Hematopoietic multipotent progenitor cell treated with erythropoietin and hydrocortisone succinate and interleukin-3 and kit ligand, for 8 days (in vitro differentiated cells): Measurements from ENCODE around the gene RAPGEF1.
"Not testable (repeated sequence)": the region's sequence is repeated elsewhere in the genome, so short reads cannot be mapped to it uniquely, and the experiment has no call there.

ENCODE experiments used
- DNase-seq: peaks from one replicate; pipeline ENCODE4 v3.0.0-alpha.2; 2015

RAPGEF1 gene

DNA sequence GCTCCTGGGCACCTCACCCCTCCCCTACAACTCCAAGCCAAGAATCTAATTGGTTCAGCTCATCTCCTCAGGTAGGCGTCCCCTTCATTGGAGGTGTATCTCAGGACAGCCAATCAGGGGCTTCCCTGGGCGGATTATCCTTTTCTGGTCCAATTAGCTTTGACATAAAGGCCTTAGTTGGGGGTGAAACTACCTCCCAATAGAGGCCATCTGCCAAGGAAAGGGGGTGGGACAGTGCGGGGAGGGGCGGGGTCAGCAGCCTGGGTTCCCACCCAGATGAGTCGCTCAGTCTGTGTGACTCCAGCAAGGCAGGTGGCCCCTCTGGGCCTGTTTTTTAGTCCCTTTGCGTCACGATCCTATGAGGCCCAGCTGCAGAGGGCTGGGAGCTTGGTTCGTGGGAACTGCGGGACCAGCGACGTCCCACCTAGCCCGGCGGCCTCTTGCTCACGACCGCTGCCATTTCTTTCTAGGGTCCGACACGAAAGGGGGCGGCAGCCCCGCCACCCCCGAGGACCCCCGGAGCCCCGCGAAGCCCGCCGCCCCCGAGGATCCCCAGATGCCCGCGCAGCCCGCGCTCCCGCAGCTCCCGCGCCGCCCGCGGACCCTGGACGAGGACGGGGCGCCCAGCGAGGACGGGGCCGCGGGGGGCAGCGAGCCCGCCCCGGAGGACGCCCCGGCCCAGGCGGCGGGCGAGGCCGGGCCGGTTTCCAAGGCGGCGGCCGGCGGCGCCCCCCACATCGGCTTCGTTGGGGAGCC, 185.6 kb downstream of the RAPGEF1 start:
- DNase-seq = peak; percentile 26

DNA sequence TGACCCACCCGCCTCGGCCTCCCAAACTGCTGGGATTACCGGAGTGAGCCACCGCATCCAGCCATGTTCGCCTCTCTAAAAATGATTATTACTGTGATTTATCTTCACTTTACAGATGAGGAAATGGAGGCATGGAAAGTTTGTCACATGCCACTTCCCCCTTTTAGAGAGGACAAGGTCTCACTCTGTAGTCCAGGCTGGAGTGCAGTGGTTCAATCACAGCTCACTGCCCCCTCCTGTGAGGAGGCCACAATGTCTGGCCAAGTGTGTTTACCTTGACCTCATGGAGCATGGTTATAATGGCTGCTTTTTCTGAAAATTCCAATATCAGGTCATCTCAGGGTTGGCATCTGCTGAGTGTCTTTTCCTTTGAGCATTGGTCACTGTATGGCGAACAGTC, 187.8 kb downstream of the RAPGEF1 start:
- no peak for DNase-seq

DNA sequence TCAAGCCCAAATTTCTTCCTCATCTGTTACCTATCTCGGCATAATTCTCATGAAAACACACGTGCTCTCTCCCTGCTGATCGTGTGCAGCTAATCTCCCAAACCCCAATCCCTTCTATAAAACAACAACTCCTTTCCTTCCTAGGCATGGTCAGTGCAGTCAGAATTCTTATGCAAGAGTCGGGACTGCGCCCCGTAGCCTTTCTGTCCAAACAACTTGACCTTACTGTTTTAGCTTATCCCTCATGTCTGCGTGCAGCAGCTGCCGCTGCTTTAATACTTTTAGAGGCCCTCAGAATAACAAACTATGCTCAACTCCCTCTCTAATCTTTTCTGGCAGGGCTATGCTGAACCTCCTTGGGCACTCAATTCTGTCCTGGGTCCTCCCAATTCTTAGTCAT, 189.4 kb downstream of the RAPGEF1 start:
- not testable (repeated sequence) for DNase-seq

DNA sequence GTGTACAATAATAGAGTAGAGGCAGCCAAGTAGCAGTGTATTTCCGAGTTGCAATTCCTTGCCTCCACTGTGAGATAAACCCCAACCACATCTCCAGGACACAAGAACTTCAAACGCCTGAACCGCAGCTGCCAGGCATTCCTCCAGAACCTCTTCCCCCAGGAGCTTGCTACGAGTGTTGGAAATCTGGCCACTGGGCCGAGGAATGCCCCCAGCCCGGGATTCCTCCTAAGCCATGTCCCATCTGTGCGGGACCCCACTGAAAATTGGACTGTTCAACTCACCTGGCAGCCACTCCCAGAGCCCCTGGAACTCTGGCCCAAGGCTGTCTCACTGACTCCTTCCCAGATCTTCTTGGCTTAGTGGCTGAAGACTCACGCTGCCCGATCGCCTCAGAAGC, 190.7 kb downstream of the RAPGEF1 start:
- DNase-seq = not testable (repeated sequence)

DNA sequence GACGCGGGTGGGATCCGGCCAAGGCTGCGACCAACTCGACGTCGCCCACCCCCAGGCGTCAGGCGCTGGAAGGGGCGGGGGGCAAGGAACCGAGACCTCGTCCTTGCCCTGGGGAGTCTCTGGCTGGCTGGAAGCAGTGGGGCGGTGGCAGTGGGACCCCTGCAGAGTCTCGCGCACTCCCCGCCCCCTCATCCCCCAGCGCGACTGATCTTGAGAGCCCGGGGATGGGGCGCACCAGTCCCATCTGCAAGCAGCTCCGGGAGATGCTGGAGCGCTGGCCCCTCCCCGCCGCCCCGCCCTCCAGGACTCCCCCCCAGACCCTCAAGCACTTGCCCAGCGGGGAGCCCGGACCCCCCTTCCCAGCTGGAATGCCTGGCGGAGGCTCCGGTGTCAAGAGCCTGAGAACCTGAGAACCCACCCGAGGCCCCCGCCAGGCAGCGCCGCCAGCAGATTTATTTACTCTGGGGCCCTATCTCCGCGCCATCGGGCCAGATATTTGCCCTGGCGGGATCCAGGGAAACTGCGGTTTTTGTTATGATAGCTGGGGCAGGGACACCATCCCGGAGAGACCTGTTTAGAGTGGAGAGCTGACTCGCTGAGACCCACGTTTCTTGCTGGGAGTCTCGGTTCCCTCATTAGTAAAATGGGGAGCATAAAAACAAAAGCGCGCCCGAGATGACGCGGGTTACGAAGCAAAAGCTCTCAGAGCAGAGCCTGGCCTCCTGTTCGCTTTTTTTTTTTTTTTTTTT, 193.4 kb downstream of the RAPGEF1 start:
- DNase-seq = no peak

DNA sequence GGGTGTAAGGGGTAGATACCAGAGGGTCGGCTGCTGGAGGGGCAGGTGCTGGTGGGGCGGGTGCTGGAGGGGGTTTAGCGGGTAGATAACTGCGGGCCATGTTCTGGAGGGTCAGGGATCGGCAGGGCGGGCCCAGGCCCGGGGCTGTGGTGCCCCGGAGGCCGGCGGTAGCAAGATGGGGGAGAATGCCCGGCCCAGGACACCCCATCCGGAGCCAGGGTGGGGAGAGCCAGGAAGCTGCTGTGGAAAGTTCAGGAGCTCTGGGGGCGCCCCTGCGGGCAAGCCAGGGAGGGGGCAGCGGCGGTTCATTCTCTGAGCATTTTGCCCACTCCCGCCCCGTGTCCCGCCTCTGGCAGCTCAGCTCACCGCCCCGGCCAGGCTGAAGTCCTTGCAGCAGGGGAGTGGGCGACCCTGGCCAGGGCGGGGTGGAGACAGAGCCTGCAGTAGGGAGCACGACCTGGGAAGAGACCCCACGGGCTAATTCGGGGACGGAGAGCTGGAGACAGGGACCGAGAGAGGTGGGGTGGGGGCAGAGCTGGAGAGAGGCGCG, 194.0 kb downstream of the RAPGEF1 start:
- DNase-seq = no peak

DNA sequence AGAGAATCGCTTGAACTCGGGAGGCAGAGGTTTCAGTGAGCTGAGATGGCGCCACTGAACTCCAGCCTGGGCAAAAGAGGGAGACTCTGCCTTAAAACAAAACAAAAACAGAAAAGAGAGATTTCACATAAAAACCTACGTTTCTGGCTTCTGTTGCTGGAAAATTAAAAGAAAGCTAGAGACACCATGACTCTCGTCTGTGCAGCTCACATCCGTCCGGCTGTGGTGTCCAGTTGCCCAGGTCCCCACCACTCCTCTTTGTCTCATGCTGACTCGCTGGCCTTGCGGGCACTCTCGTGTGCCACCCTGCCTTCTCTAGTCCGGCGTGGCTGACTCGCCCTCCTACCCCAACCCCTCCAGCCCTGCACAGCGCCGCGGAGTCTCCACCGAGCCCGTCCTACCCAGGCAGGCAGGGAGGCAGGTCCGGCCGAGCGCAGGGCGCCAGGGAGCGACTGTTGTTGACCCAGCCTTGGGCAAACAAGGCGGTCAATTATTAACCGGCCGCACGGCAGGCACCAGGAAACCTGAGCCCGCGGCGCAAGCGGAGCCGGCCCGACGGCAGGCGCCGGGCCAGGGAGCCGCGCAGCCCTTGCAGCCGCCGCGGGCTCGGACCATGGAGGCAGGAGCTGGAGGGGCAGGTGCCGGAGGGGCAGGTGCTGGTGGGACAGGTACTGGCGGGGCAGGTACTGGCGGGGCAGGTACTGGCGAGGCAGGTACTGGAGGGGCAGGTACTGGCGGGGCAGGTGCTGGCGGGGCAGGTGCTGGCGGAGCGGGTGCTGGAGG, 194.7 kb downstream of the RAPGEF1 start, which contains the start of gene PRRT1B:
Gene PRRT1B, plus strand, starts transcription at position 521 of the 783 bp plus-strand sequence. Its CDS starts 93 bp downstream, at position 614.
- DNase-seq = no peak

DNA sequence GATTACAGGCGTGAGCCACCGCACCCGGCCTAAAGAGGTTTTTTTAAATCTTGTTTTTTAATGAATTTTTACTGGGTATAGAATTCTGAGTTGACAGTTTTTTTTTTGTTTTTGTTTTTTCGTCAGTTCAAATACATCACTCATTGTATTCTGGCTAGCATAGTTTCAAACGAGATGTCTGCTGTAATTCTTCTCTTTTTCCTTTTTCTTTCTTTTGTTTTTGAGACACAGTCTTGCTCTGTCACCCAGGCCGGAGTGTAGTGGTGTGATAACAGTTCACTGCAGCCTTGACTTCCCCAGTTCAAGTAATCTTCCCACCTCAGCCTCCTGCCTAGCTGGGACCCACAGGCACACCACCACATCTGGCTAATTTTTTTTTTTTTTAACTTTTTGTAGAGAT, 196.7 kb downstream of the RAPGEF1 start:
- DNase-seq = no peak

DNA sequence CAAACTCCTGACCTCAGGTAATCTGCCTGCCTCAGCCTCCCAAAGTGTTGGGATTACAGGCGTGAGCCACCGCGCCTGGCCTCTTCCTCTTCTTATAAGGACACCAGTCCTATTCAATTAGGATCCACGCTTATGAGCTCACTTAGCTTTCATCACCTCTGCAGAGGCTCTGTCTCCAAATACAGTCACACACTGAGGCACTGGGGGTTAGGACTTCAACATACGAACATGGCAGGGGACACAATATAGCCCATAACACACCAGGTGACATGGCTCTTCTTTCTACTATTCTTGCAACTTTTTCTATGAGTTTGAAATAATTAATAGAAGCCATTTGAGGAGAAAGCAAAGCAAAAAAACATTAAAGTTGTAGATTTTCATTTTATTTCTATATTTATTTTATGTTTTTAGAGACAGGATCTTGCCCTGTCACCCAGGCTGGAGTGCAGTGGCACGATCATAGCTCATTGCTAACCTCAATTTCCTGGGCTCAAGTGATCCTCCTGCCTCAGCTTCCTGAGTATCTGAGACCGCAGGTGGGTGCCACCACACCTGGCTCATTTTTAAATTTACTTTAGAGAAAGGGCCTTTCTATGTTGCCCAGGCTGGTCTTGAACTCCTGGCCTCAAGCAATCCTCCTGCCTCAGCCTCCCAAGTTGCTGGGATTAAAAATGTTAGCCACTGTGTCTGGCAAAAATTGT, 200.5 kb downstream of the RAPGEF1 start:
- DNase-seq = no peak

DNA sequence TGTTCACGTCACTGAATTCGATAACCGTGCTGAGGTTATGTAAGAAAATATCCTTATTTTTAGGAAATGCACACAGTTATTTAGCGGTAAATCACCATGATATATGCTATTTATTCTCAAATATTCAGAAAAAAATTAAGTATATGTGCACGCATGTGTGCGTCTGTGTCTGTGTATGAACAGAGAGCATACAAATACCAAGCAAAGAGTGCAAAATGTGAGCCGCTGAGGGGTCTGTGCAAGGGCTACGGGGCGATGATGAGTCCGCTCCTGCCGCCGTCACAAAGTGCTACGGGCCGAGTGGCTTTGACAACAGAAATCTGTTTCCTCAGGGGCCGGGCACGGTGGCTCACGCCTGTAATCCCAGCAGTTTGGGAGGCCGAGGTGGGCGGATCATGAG, 201.9 kb downstream of the RAPGEF1 start:
- no peak for DNase-seq

DNA sequence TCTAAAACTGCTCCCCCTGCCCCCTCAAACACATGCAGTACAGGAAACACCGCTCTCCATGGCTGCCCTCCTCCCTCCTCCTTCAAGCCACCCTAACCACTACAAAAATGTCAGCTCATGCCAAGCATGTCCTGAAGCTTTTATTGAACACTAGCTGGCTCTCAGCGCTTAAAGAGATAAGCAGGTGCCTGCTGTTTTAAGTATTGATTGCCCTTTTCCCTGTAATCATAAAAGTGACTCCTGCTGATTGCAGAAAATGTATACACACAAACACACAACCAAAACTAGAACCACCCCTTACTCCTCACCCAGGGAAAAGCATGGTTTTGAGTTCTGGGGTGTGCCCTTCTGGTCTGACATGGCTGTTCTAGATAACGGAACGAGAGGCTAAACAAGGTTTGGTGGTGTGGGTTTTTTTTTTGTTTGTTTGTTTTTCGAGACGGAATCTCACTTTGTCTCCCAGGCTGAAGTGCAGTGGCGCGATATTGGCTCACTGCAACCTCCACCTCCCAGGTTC, 205.1 kb downstream of the RAPGEF1 start:
- DNase-seq = peak; percentile 95

DNA sequence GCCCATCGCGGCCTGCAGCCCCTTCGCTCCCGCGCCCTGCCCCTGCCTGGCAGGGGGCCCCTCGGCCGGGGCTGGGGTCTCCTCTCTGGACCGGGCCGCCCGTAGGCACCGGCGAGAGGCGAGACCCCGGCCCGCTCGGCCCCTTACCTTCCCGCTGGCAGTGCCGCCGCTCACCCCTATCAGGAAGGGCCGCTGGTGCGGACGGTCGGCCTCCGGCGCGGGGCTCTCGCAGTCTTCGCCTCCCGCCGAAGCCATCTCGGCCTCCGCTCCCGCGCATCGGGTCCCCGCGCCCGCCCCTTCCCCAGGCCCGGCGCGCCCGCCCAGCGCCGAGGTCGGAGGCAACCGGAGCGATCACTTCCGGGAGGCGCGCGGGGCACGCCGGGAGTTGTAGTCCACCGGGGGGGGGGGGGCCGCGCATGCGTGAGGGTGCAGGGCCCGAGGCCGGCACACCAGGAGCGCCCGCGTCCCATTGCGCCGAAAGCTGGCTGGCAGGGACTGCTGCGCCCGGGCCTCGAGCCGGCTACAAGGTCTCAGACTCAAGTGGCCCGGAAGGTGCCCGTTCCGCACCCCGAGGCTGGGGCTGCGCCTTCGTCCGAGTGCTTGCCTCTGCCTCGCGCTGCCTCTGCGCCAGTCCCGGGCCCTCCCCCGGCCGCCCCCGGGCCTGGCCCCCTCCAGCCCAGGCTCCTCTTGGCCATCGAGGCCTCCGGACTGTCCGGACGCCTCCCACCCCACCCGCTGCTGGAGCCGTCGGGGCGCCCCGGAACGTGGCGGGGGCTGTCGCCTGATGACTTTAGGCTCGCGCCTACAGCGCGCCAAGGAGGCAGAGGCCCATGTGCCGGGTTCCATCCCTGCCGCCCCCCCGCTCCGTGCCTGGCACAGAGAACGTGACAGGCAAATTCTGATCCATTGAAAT, 208.7 kb downstream of the RAPGEF1 start, which contains the start of gene UCK1:
Gene UCK1, minus strand, starts transcription at position 344 of the 913 bp plus-strand sequence. Its CDS starts 89 bp downstream, at position 255.
- peak; percentile 82 for DNase-seq

DNA sequence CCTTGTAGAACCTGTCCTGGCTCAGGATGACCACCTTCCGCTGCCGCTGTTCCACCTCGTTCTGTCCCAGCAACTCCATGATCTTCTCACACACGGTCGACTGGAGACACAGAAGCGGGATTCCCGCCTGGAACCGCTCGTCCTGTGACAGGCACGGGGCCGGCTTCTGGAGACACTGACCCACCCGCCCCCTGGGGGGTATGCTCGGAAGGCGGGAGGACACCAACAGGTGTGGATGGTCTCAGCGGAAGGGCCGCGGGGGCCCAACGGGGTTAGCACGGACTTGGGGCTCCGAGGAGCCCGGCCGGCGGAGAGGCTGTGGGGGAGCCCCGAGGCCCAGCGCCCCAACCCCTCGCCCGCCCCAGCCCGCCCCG, 209.3 kb downstream of the RAPGEF1 start:
- DNase-seq = peak; percentile 12

DNA sequence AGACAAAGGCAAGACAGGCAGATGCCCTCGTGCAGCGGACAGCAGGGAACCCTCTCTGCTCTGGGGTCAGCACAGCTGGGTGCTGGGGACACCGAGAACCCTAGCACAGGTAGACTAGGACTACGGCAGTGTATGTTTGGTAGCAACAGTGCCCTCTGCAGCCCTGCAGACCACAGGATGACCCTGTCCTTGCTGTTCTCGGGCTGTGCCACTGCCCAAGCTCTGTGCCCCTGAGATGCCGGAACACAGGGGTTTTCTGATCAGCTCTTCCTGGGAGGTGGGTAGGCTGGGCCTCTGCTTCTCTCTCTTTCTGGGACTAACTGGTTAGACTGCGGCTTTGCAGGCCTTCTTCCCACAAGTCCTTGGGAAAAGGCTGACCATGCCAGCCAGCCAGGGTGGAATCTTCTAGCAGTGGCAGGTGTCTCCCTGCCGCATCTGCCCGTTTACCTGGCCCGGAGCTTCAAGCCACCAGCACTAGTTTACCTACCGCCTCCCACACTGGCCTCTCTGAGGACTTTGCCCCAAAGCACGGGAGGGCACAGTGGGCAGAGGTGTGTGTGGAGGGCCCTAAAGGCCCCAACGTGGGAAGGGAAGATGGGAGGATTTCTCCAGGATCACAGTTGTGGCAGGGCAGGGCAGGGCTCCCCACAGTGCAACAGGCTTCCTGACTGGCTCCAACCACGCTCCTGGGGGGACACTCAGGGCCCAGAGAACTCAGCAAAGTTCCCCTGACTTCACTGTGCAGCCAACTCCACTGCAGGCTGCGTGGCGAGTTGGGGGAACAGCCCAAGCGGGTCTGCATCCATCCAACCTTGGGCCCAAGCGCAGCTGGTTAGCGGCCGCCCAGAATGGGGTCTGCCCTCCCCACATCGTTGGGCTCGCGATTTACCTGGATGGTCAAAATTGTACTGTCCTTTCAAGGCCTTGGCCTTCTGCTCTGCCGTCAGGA, 210.0 kb downstream of the RAPGEF1 start:
- DNase-seq = no peak

DNA sequence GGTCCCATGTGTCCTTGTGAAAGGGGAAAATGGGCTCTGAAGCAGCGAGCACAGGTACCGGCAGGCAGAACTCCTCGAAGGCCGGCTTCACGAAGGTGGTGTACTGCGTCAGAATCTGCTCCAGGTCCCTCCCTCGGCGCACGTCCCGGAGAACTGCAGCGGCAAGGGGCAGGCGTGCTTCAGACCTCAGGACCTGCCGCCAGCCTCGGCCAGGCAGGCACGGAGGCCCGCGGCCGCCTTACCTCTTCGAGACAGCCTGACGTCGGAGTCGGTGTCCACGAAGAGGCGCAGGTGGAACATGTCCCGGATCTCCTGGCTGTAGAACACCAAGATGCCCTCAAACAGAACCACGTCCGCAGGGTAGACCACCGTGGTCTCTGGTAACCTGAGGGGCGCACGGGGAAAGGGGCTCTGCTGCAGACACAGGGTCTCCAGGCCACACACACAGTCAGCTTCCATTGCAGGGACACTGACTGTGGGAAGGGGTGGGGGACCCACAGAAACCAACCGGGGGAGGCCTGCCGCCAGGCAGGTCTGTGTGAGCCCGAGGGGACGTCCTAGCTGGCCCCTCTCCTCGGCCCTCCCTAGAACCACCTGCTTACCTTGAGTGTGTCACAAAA, 210.9 kb downstream of the RAPGEF1 start:
- no peak for DNase-seq

DNA sequence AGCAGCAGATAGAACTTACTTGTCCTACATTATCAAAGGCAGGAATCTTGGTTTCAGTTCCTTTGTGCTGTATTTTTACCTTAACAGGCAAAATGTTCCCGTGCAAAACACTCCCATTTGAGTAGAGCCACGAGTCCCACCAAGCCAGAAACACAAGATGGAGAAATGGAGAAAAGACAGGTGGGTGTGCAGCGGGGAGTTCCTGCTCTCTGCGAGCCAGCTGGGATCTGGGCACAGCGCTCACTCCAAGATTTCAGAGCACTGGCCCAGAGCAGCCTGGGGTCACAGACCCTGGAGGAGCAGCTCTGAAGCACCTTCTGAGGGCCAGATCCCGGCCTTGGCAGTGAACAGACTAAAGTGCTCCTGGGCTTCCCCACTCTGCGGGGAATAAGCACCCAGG, 211.7 kb downstream of the RAPGEF1 start:
- no peak for DNase-seq
